ENCODE data around the gene FHAD1. TPM values are rescaled to one million over a fixed set of nuclear protein-coding genes. Genes with fewer than 3 reads are reported as not detected.

The FHAD1 gene
- total and polyA plus RNA-seq, 9 of the 15 experiments (the other 6 are each of a cell fraction or from before 2014, with no cell fraction given) = 0.32 to 2.1 (median 1.5) TPM; not detected in 1

DNA sequence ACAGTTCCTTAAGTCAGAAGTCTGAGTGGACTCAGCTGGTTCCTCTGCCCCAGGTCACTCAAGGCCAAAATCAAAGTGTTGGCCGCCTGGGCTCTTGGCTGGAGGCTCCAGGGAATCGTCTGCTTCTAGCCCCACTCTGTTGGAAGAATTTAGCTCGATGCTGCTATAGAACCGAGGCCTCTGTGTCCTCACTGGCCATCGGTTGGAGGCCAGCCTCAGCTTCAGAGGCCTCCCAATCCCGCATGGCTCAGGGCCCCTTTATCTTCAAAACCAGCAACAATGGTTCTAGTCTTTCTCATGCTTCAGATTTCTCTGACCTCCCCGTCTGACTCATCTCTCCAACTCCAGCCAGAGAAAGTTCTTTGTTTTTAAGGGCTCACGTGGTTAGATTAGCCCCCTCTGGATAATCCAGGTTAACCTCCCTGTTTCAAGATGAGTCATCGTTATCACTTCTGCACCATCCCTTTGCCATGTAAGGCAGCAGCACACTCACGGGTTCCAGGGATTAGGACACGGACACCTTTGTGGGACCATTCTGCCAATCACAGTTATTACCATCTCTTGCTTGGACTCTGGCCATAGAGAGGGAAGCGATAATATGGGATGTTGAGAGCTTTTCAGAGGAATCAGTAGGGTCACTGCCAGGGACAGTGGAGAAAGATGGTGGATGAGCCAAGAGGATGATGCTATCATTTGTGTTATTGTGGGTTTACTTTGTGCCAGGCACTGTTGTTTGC lies 13.6 kb downstream of the FHAD1 start (continued):
- TF ChIP-seq MXD1 (CRISPR knock-in tag; IDR thresholded peaks at IDR 0.05; ENCODE audit: borderline replicate concordance, poor library complexity, severe bottlenecking) (no peak), ZSCAN29 (IDR thresholded peaks at IDR 0.05) (no peak), CSDE1 (IDR thresholded peaks at IDR 0.05) (no peak), ZNF124 (CRISPR knock-in tag; IDR thresholded peaks at IDR 0.05) (no peak), ZNF354B (CRISPR knock-in tag; IDR thresholded peaks at IDR 0.05) (no peak), ZFX (CRISPR knock-in tag; IDR thresholded peaks at IDR 0.05) (peak; percentile 53; the same call in 1 of the 2 replicates), TGIF2 (CRISPR knock-in tag; IDR thresholded peaks at IDR 0.05) (no peak), NONO (IDR thresholded peaks at IDR 0.05; ENCODE audit: low read depth in 2 of 2, low read length in 1 of 2) (no peak), FOXK2 (conservative IDR thresholded peaks at IDR 0.05 in 1 of 2, IDR thresholded peaks at IDR 0.05 in 1 of 2; ENCODE audit: low read depth in 2 of 2) (peak; percentile 32 to 59; a peak in 3 of 4 replicates), PHF20 (IDR thresholded peaks at IDR 0.05; ENCODE audit: partially characterized antibody) (no peak), ZNF41 (CRISPR knock-in tag; conservative IDR thresholded peaks at IDR 0.05) (no peak), MEF2D (tag; conservative IDR thresholded peaks at IDR 0.05; ENCODE audit: low read depth) (peak; percentile 27; the same call in 1 of the 2 replicates), ZKSCAN1 (IDR thresholded peaks at IDR 0.05; ENCODE audit: low read depth, low read length) (no peak), ZNF445 (CRISPR knock-in tag; IDR thresholded peaks at IDR 0.05; ENCODE audit: low read depth) (no peak), NRF1 (conservative IDR thresholded peaks at IDR 0.05 in 1 of 2, IDR thresholded peaks at IDR 0.05 in 1 of 2) (peak in 1 of 2 experiments; percentile 13; a peak in 2 of 4 replicates), ZNF764 (CRISPR knock-in tag; IDR thresholded peaks at IDR 0.05; ENCODE audit: low read depth) (no peak), POU5F1 (IDR thresholded peaks at IDR 0.05; ENCODE audit: borderline replicate concordance, low read depth, low read length, partially characterized antibody) (no peak), ZNF347 (CRISPR knock-in tag; IDR thresholded peaks at IDR 0.05; ENCODE audit: low read depth) (no peak), SRSF9 (IDR thresholded peaks at IDR 0.05; ENCODE audit: borderline replicate concordance, low read depth, low read length) (no peak), ZEB2 (IDR thresholded peaks at IDR 0.05) (peak; percentile 95)
- TF ChIP-seq, protein P1, sequence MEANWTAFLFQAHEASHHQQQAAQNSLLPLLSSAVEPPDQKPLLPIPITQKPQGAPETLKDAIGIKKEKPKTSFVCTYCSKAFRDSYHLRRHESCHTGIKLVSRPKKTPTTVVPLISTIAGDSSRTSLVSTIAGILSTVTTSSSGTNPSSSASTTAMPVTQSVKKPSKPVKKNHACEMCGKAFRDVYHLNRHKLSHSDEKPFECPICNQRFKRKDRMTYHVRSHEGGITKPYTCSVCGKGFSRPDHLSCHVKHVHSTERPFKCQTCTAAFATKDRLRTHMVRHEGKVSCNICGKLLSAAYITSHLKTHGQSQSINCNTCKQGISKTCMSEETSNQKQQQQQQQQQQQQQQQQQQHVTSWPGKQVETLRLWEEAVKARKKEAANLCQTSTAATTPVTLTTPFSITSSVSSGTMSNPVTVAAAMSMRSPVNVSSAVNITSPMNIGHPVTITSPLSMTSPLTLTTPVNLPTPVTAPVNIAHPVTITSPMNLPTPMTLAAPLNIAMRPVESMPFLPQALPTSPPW (CRISPR knock-in tag; IDR thresholded peaks at IDR 0.05) = peak; percentile 72
- TF ChIP-seq, protein P2, sequence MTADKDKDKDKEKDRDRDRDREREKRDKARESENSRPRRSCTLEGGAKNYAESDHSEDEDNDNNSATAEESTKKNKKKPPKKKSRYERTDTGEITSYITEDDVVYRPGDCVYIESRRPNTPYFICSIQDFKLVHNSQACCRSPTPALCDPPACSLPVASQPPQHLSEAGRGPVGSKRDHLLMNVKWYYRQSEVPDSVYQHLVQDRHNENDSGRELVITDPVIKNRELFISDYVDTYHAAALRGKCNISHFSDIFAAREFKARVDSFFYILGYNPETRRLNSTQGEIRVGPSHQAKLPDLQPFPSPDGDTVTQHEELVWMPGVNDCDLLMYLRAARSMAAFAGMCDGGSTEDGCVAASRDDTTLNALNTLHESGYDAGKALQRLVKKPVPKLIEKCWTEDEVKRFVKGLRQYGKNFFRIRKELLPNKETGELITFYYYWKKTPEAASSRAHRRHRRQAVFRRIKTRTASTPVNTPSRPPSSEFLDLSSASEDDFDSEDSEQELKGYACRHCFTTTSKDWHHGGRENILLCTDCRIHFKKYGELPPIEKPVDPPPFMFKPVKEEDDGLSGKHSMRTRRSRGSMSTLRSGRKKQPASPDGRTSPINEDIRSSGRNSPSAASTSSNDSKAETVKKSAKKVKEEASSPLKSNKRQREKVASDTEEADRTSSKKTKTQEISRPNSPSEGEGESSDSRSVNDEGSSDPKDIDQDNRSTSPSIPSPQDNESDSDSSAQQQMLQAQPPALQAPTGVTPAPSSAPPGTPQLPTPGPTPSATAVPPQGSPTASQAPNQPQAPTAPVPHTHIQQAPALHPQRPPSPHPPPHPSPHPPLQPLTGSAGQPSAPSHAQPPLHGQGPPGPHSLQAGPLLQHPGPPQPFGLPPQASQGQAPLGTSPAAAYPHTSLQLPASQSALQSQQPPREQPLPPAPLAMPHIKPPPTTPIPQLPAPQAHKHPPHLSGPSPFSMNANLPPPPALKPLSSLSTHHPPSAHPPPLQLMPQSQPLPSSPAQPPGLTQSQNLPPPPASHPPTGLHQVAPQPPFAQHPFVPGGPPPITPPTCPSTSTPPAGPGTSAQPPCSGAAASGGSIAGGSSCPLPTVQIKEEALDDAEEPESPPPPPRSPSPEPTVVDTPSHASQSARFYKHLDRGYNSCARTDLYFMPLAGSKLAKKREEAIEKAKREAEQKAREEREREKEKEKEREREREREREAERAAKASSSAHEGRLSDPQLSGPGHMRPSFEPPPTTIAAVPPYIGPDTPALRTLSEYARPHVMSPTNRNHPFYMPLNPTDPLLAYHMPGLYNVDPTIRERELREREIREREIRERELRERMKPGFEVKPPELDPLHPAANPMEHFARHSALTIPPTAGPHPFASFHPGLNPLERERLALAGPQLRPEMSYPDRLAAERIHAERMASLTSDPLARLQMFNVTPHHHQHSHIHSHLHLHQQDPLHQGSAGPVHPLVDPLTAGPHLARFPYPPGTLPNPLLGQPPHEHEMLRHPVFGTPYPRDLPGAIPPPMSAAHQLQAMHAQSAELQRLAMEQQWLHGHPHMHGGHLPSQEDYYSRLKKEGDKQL (CRISPR knock-in tag; IDR thresholded peaks at IDR 0.05; ENCODE audit: borderline replicate concordance) = no peak

Measured in K562 (cell line).